NCI-H146 (cell line): ENCODE data around the gene PLEKHA7.

ENCODE experiments used
- DNase-seq: peaks from one replicate; lab custom pipeline; 2025; lab: John Stamatoyannopoulos, UW

PLEKHA7 gene

DNA sequence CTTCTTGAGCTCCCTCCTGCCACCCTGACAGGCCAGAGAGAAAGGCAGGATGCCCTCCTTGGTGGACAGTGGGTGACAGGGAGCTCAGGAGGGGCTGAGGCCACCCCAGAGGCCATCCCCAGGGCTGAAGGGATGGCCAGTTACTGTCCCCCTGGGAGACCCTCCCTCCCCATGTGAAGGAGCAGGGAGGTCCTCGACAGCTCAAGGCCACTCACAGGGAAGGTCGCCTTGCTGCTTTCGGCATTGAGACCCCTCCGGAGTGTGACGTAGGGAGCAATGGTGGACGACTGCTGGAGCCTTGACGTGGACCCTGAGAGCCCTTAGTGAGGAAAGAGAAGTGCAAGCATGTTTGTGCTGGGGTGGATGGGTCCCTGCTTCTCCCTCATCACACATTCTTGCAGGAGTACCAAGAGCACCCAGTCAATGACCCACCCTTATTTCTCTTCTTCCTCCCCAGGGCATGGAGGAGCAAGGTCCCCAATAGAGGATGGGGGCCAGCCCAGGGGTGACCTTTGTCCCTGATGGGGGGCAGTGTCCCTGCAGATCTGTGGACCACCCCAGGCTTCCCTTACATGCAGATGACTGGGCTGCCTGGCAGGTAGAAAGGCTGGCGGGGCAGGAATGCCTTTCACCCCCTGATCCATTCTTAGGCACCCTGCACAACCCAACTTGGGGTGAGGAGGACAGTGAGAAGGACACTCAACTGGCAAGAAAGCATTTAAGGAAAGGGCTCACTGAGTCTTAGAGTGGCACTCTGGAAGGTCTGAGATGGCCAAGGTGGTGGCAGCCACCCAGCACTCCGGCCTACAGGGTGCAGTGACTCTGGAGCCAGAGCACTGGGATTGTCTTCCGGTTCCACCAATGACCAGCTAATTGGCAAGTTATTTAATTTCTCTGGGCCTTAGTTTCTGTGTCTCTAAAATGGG is 224.4 kb downstream of the PLEKHA7 start:
- DNase-seq = no peak

- no peak for DNase-seq
Measured at GRCh38 chr11:16789063-16789420, 225.2 kb downstream of the PLEKHA7 start.

DNA sequence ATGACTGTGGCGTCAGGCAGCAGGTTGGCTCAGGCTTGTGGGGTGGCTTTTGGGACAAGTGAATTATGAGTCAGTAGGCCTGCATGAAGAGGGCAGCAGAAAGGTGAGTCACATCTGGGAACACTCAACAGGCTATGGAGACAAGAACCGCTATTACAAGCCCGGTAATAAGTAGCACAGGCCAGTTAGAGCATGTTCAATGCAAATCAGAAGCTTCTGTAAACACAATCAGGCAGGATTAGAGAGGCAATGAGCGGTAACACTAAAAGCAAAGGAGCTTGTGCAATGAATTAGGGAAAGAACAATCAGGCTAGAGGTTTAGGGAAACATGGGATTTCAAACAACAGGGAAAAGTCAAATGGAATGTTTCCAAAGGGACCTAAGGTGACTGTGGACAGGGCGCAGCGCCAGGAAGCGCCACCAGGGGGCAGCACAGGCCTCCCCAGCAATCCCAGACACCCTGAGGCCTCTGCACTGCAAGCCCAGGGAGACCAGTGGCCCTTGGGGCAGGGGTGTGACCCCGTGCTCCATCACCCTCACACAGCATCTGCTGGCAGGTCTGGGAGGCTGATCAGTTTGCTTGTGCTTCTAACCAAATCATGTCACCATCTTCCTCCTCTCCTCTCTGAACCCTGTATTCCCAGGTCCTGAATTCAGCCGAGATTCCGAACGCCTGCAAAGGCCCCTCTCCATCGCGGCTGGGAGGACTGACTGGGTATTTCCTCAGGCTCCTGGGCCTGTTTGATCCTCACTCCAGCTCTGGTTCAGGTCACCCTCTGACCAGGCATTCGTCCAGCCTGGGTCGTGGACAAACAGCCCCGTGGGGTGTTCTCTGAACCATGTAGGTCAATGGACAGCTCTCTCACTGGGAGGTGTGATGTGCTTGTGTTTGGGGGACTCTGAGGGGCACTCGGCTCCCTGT is 225.8 kb downstream of the PLEKHA7 start:
- DNase-seq = peak; percentile 35

DNA sequence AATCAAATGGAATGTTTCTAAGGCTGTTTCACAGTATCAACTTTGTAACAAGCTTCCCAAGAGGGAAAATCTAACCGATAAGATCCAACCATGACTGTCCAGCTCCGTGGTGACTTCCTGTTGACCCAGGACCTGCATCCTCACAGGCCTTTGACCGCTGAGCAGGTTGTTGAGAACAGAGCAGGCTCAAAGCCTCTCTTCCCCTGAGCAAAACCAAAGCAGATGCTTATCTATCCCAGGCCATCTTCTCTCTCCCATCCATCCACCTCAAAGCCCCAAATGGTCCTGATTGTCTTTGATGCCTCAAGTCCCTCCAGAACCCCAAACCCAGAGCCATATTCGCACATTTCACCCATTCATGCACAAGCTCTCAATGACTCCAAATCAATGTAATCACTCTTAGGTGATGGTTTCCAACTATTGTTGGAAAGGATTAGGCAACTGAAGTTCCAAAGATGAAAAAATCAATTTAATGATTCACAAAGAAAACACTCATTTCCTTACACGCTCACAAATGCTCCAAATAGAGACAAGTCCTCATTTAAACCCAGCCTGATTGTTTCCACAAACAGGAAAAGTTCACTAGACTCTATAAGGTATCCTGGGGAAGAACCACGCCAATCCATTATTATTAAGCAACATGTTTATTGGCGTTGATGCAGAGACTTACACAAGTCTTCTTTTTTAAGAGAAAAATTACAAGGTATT is 227.0 kb downstream of the PLEKHA7 start:
- DNase-seq = no peak

GRCh38 chr11:16786131-16786530 is 228.1 kb downstream of the PLEKHA7 start:
- no peak for DNase-seq

DNA sequence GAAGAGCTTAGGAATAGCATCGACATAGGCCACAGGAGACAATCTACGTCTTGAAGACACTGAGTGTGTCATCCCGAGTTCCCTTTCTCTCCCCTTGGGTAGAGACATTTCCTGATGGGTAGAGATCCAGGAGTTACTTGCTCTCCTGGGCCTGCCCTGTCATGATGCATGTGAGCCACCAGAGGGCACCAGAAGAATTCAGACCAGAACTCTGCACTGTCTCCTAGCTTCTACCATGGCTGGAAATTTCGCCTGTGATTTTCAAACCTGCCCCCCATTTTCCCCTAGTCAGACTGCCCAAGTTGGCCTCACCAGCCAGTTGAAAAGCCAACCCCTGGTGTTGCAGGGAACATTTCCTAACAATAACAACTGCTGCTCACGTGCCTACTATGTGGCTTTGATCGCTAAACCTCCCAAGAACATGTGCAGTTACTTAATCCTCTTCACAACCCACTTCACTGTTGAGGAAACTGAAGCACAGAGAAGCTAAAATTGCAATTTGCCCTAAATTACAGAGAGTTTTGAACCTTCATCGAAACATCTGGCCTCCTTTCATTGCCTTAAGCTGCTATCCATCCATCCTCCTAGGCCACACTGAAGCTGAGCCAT is 228.6 kb downstream of the PLEKHA7 start:
- DNase-seq = peak; percentile 58

DNA sequence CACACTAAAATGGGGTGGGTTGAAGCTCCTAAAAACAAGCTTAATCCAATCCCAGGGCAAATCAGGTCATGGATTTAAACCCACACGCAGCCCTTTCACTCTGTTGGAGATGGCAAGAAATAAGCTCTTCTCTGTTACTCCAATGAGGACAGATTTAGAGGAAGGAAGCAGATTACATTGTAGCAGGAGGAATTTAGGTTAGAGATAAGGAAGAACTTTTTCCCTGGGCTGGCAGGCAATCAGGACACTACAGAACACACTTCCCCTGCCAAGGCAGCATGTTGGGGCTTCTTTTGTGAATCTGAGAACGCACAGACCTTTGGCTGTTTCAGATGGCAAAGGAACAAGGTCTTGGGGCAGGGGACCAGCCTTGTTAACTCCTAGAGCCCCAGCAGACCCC is 229.5 kb downstream of the PLEKHA7 start:
- DNase-seq = no peak

GRCh38 chr11:16784097-16784496 is 230.1 kb downstream of the PLEKHA7 start:
- no peak for DNase-seq

GRCh38 chr11:16783321-16783801 is 230.9 kb downstream of the PLEKHA7 start:
- DNase-seq = no peak

DNA sequence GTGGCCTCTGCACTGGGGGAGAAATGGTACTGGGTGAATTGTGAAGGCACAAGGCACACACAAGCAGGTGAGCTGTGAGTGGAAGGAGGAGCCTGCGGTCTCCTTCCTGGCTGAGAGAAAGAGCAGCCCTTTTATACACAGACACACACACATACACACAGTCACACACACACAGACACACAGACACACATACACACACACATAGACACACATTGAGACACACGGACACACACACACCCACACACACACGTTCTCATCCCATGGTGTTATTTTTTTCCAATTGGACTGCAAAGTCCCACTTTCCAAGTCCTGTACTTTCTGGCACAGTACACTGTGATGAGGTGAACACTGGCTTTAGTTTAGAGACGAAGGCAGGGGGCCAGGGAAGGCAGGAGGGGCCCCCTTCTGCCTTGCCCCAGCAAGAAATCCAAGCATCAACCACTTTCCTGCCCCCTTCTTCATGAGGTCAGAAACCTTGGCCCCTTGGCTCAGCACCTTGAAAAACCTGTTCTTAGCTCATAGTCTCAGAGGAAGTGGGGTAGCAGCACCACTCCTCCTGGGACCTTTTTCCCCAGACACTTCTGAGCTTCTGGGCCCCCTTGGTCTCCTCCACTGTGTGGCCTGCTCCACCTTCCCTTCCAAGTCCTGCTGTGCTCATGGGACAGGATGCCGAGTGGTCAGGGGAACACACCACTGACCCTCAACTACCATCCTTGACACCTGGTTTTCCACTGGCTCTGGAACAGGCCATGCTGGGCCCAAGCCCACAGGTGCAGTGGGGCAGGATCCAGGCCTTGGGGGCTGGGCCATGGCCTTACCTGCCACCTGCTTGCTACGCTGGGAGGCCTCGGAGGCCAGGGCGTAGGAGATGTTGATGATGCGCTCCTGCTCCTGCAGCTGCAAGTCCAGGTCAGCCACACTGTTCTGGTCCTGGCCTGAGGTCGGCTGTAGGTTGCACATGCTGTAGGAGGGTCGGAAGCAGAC is 232.0 kb downstream of the PLEKHA7 start:
- no peak for DNase-seq

GRCh38 chr11:16780698-16781550 is 233.3 kb downstream of the PLEKHA7 start:
- no peak for DNase-seq

DNA sequence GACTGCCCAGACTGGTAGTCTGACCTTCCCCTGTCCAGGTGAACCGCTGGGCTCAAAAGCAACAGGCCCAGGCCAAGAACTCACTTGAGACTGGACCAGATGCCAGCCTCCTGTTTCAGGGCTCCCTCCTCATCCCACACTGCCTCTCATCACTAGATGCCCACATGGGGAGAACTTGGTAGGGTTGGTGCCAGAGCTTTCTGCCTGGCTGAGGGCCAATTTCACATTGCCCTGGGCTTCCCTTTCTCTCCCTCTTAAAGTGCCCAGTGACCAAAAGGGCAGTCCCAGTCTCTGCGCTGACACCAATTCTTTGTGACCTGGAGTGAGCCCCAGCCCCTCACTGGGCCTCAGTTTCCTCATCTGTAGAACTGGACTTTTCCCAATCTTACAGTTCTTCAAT is 234.1 kb downstream of the PLEKHA7 start:
- no peak for DNase-seq

GRCh38 chr11:16779436-16779835 is 234.8 kb downstream of the PLEKHA7 start:
- DNase-seq = no peak

DNA sequence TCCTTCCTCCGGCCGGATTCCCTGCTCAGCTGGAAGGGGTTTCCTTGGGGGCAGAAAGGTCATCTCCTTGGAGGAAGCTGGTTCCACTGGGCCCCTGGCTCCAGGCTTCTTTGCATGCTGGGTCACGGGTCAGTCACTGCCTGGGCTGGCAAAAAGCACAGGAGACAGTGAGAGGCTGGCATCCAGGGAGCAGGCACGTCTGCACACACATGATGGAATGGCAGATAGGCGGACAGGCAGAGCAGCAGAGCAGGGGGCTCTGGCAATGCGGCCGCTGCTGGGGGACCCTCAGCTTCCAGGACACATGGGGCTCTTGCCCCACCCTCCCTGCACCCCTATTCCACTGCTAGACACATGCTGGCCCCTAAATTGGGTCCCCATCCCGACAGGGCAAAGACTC is 235.3 kb downstream of the PLEKHA7 start:
- DNase-seq = no peak

GRCh38 chr11:16778286-16778685 is 235.9 kb downstream of the PLEKHA7 start:
- DNase-seq = no peak

GRCh38 chr11:16777613-16777975 is 236.6 kb downstream of the PLEKHA7 start:
- no peak for DNase-seq

- no peak for DNase-seq
Measured at GRCh38 chr11:16776711-16777612, 237.3 kb downstream of the PLEKHA7 start.

- DNase-seq = no peak
Measured at GRCh38 chr11:16775614-16776283, 238.5 kb downstream of the PLEKHA7 start.
